ENCODE results near the gene NLGN1.

Gene NLGN1

DNA sequence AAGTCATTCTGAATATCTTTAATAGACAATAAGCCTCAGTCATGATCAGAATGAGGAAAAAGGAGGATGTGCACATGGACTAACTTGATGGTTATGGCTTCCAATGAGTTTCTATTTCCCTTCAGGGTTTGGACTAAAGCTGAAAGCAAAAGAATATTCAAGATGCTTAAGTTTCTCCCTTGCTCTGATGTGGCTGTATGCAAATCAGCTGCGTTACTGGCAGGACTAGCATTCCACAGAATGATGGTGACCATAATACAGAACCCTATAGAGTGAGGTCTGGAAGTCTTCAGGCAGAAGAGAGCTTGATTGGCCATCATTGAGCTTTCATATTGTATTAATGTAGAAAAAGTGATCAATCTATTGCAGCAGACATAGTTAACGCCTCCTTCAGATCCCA is 466.0 kb downstream of the NLGN1 start:
- DNase-seq = no peak

DNA sequence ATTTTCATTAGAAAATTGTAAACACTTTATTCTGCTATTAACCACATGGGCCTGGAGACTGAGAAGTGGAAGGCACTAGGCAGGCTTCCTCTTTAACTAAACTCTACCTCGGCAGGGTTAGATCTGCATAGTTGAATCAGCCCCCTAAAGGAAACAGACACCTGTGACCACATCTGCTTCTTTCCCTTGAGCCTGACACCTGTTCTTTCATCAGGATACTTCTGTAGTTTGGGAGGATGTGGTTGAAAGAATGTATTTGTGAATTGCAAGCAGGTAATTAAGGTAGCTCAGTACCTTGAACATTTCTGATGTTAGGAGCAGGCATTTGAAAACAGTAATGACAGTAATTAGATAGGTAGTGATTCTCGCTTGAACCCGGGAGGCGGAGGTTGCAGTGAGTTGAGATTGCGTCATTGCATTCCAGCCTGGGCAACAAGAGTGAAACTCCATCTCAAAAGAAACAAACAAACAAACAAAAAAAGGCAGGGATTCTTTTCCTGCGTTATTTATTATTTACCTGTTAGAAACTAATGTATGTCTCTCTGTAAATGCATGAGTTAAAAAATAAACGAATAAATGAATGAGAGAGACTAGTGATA is 468.5 kb downstream of the NLGN1 start:
- DNase-seq = no peak

DNA sequence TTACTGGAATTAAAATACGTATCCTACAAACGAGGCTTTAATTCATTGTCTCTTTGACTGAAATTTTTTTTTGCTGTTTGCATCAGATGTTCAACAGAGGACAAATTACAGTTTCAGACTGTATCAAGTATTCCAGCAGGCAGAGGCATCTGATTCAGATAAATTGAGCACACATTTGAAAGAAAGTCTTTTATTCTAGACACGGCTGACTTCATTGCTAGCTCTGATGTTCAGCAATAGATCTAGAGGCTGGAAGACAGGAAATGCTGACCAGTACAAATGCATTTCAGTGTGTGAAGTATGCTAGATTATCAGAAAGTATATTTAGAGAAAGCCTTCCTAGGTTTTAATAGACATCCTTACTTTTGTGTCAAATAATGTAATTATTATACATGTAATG is 472.2 kb downstream of the NLGN1 start:
- DNase-seq = no peak

DNA sequence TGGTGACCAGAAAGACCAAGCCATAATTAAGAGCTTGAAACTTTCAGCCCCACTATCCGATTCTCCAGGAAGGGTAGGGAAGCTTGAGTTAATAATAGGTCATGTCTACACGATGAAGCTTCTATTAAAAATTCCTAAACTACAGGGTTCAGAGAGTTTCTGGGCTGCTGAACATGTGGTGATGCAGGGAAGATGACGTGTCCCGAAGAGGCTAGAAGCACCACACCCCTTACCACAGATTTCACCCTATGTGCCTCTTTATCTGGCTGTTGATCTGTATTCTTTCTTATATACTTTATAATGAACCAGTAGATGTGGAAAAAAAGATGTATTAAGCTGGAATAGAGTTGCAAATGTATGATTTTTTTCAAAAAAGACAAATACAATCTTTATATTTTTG is 473.4 kb downstream of the NLGN1 start:
- no peak for DNase-seq

DNA sequence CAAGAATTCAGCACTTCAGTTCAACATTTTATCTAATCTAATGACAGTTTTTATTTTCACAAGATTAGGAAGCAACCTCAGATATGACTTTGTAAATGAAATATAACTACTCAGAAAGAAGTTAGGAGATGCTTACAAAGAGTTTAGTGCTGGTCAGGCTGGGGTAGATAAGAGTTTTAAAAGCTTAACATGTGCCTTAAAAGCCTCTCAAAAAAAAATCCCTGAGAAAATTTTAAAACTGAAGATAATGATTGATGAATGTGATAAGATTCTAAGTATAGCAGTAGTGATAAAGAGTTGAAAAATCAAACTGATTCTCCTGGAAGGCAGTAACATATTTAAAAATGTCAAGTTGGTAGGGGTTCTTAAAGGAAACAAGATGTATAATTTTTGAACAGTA is 478.2 kb downstream of the NLGN1 start:
- no peak for DNase-seq

DNA sequence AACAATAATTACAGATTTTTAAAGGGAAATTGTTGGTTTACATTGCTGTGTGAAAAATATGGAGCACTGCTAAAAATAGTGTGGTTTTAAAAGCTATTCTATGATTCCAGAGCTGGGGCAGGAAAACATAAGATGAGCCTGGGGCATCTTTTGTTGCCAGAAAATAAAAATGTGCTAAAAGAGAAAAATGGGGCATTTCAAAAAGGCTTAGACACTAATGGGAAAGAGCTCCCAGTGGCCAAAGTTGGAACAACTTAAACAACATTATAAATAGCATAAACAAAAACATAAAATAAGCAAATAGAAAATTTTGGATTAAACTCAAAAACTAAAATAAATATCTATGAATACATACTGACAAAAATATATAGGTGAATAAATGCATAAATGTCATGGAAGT is 478.9 kb downstream of the NLGN1 start:
- no peak for DNase-seq

DNA sequence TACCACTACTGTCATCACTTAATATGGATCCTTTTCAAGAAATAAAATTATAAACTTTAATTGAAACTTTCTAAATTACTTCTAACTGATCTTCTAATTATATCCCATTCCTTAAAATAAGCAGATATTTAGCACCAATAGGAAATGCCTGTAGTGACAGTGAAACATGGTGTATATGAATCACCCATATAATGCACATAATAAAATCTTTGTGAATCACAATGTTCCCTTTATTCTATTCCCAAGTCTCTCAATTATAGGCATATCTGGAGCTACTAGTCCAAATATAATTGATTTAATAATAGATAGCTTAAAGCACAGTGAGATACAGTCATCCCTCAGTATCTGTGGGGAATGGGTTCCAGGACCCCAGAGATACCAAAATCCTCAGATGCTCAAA is 490.3 kb downstream of the NLGN1 start:
- no peak for DNase-seq

DNA sequence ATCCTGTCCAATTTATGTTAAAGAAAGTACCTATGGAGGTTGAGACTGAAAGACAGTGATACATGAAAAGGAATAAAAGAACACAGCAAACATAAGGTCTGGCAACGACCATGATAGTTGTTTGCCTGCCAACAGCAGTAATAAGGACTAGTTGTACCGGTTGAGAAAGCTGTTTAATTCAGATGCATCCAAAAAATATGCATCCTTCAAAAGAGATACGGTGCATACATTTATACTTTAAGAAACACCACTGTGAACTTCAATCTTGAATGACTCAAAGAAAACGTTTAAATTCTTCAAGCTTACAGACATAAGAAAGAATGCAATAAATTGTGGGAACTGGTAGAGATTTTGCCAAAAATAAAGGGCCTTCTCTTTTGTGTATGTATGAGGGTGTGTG is 492.1 kb downstream of the NLGN1 start:
- DNase-seq = no peak

DNA sequence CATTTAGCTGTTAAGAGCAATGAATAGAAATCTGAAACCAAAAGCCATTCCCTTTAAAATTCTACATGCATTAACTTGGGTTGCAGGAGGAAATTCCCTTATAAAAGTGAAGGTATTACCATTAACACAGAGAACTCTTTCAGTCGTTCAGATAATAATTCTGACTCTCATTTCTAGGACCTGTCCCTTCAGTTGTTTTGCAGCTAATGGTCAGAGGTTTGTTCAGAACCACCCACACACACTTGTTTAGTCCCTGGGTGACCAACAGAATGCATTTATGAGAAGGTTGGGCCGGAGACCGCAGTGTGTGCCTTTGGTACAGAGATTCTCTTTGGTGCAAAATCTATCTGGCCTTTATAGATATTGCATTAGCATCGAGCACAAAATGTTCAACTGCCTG is 492.5 kb downstream of the NLGN1 start:
- DNase-seq = no peak

DNA sequence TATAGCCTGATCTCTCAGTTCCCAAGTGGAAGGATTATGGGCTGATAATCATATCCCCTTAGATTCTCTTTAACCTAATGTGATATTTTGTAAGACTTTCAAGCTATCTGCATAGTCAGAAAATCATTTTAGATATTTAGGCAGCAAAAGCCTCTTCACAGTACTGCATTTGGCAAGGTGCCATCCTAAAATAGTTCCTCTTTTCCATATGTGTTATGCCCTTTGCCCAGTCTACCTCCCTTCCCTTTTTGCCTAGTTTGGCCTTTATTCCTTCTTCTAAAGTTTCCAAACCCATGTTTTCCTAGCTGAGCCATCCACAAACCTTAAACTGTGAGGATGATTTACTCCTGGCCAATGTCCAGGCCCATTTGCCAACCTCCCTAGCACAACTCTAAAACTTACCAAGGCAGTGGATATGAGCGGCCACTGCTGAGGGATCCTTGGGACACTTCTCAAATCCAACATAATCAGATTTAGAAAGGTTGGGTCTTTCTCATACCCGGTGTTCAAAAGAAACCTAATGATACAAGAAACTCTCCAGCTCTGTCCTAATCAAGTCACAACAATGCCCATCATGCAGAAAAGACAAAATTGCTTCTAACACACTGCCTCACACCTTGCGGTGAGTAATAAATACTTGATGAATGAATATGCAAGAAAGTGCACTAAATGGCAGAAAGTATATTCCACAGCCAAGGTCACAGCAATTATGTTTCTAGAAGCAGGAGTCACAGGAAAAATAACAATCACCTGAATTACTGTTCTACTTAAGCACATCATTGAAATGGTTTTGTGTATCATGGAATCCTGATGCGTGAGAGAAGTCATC is 493.9 kb downstream of the NLGN1 start:
- DNase-seq = peak in 1 of 2 donors; percentile 3

DNA sequence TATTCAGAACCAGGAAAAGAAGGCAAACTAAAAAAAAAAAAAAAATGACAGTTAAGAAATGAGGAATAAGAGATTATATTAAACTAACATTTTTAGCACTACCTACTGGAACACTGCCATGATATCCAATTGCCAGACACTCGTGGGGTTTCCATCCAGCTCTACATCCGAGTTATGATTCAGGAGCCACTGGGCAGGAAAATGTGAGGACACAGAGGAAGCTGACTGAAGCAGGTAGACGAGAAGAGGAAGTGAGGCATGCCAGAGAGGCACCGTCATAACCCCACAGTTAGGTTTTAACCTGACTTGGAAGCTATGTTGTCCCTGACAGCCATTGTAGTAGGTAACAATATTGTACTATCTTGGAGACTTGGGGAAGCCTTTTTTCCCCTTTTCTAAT is 495.0 kb downstream of the NLGN1 start:
- no peak for DNase-seq

DNA sequence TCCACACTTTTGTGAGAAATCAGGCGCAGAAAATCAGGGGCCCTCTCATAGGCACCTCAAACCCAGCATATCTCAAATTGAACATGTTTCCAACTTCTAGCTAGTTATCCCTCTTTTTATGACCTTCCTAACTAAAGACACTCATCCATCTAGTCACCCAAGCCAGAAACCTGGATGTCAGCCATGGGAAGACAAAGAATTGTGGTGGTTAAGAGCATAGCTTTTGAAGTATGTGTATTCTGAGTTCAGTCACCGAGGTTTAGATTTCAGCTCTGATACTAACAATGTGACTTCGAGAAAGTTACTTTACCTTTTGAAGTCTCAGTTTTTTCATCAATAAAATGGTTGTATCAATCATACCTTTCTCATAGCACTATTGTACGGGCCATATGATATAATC is 495.5 kb downstream of the NLGN1 start:
- no peak for DNase-seq

DNA sequence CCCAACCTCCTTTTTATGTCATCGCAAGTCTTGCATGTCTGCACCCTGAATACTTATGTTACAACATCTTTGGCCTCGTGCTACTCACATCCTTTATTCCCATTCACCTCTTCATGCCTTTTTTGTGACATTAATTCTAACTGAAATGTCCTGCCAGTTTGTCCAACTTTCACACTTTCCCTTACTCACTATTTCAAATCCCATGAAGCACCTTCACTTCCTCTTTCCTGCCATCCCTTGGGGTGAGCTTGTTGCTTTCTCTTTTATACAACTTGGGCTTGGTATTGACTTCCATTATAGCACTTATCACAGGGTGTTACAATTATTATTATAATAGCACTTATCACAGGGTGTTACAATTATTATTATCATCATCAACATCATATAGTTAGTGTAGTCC is 496.3 kb downstream of the NLGN1 start:
- no peak for DNase-seq

DNA sequence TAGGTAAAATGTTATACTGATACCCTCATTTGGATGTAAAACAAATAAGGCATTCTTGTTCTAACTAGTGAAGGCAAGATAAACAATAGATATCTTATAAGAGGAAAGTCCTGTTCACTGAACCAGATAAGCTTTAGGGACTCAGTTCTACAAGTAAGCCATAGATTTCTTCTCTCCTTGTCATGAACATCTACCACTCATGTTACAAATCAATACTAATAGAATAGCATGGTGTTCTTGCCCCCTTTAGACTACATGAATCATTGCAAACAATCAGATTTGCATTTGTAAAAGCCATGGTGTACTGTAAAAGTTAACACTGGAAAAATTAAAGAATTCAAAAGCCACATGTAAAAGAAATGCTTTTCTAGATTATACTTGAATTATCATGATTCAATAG is 500.1 kb downstream of the NLGN1 start:
- DNase-seq = no peak

DNA sequence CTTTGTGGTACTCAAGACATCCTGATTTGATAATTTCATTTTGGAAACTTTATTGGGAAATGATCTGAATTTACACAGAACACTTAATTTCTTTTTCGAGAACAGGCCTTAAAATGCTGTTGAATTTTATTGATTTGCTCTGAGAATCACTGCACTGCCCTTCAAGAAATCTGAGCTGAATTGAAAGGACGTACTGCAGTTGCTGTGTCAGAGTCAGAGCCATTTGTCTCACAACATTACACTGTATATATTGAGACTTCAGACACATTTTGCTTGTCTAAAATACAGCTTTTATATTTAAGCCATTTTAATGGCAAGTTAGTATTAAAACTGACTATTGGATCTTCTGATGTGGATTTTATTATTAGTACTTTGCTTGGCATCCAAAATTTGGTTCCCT is 504.1 kb downstream of the NLGN1 start:
- no peak for DNase-seq

DNA sequence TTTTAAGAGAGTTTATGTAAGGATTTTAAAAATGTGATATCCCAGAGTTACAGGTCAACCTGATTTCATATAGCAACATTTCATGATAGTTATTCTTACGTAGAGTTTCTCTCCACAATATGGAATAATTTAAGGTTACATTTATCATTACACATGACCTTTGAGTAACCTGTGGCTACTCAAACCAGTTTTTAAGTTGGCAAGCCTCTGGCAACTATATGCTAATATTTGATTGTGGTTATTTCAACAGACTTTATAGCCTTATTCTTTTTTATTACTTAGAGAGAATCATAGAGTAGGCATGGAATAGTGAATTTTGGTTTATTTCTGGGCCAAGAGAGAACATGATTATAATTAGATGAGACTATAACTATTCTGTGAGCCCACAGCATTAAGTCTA is 504.9 kb downstream of the NLGN1 start:
- no peak for DNase-seq

DNA sequence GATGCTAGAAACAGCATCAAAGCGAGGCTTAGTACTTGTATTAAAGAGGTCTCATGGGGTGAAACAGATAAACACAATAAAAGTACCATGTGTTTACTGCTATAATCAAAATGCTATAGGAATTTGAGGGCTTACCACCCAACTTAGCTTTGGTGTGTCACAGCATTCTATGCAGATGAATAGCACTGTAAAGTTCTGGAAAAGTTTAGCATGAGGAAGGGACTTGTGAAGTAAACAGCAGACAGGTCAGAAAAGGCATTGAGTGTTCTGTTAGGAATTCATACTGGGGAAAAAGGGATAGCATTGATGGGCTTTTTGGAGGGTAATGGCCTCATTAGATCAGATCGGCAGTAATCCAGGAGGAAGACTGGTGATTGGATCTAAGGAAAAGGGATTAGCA is 505.3 kb downstream of the NLGN1 start:
- no peak for DNase-seq

DNA sequence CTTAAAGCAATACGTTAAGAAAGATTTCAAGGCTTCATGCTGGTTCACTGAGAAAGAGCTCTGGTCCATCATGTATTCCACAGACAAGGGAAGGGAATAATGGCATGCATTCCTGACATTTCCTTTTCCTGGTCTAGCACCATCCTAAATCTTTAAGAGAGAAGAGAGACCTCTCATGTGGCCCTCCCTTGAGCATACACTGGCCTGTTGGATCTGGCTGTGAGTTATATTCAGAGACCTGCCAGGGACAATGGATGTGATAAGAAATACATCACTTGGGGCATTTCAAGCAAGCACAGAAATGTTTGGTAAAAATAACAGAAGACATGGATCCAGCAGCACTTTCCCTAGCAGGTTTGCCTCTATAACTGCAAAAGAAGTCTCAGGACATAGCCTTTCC is 507.8 kb downstream of the NLGN1 start:
- no peak for DNase-seq

DNA sequence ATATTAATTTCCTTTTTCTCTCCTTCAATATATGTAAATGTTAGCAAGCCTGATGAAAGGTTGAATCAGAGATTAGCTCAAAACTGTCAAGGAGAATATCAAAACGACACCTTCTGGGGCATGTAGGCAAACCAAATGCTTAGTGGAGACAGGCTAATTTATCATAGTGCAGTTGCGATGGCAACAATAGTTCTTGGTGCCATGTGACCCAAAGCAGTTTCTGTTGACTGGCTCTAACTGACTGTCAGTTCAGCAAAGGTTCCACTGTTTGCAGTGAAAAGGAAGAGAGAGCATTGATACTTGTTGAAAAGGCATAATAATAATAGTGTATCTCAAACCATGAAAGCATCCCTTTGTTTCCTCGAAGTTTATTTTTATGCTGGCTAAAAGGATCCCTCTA is 513.9 kb downstream of the NLGN1 start:
- no peak for DNase-seq

DNA sequence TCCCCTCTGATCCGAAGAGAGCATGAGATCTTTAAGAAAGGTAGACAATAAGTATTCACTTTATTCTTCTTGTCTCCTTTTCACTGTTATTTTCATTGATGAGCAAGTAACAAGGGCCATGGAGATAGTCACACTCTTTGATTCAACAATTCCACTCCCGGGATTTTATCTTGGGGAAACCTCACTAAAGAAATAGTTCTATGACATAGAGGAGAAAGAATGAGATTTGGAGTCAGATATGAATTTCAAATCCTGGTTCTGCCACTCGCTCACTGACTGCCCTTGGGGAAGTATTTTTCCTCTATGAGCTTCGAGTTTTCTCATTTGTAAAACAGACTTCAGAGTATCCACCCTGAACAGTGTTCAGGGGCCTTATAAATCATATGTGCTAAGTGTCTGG is 514.6 kb downstream of the NLGN1 start:
- DNase-seq = no peak

DNA sequence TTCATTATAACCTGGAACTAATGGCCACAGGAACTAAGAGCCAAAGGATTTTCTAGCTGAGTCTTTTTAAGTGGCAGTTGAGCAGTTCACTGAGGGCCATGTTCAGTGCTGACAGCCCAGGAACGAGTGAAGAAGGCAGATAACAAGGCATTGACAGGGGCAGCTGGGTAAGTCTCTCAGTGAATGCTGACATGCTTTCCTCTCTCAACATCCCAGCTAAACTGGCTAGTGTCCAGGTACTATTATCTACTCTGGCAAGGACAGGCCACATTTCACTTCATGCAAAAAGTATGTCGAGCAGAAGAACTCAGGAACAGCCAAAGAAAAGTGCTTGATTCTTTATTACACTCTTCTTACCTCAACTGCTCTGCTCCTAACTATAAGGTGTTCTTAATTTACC is 515.9 kb downstream of the NLGN1 start:
- DNase-seq = no peak

DNA sequence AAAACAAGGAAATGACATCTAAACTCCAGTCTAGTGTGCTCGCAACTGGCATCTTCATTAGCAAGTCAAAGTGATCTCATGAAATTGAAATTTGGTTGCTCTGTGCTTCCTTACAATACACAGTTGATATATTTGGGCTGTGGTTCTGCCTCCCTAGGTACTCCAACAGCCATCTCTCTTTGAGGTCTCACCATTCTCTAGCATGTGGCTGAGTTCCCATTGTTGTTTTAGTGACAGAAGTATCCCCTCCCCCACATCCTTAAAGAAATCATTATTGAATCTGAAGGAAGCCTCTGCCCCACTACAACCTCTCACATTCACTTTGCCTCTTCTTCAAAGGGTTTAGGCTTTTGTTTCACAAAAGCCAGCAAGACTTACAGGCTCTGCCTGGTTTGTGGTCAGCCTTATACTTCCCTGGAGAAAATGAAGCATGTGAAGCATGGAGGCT is 516.5 kb downstream of the NLGN1 start:
- no peak for DNase-seq

DNA sequence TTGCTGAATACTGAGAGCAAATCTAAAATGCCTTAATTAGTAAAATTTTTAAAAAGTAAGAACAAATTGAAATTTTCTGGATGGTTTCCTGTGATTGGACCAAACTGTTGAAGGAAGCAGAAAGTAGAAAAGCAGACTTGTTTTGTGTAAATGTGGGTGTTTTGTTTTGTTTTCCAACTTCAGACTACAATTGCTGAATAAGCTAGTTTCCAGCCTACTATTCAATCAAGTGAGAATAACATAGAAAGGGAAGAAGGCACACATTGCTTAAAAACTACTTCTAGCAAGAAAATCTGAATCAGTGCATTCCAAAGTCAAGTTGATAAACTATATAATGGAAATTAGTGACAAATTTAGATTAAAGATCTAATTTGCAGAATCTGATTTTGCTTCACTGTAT is 519.3 kb downstream of the NLGN1 start:
- DNase-seq = no peak

DNA sequence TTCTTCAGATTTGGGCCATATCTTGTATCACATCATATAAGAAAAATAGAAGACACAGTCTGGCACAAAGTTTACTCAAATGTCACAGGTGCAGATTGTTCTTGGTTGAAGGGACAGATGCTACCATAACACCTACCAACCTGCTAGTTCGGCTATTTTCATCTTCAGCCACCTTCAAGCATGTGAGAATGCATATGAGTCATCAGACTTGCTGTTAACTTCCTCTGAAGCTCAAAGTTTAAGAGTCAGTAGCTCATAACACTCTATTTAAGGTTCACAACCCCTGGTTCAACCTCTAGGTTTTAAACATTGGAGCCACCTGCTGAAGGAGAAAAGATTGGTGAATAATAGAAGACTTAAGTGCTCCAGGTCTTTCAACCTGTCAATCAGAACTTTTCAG is 522.8 kb downstream of the NLGN1 start:
- no peak for DNase-seq

DNA sequence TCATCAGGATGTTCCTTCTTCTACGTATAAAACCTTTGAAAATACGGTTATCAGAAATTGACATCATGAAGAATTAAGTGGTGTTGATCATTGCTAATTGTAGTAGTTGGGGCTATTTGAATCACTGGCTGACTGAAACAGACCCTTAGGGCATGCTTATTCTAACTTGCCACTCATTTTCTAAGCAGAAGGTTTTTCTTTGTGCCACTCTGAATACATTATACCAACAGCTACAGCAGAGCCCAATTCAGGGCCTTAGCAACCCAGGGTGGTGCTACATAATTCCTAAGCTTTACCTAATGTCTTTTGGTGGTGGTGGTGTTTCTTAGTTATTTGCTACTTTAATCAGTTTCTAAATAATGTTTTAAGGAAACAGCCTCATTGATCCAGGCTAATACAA is 524.2 kb downstream of the NLGN1 start:
- DNase-seq = no peak

Data from bone marrow (tissue), 2 donors.